IPS DF 4.7 (cell line): ENCODE measurements around the gene LTBP2.
"Not testable (repeated sequence)": the region's sequence is repeated elsewhere in the genome, so short reads cannot be mapped to it uniquely, and the experiment has no call there.

Experiments used
- DNase-seq: peaks from one replicate; pipeline ENCODE4 v3.0.0-alpha.2; 2013; ENCODE audit warnings: low spot score; ENCODE audit errors: extremely low read depth

The LTBP2 gene

GRCh38 chr14:74552623-74553022 is 59.4 kb downstream of the LTBP2 start:
- no peak for DNase-seq

- DNase-seq = no peak
Measured at GRCh38 chr14:74551431-74552371, 60.3 kb downstream of the LTBP2 start.

GRCh38 chr14:74551001-74551400 is 61.0 kb downstream of the LTBP2 start:
- no peak for DNase-seq

- no peak for DNase-seq
Measured at GRCh38 chr14:74550071-74550470, 62.0 kb downstream of the LTBP2 start.

GRCh38 chr14:74549588-74549987 is 62.4 kb downstream of the LTBP2 start:
- no peak for DNase-seq

- DNase-seq = no peak
Measured at GRCh38 chr14:74548881-74549280, 63.2 kb downstream of the LTBP2 start.

- DNase-seq = no peak
Measured at GRCh38 chr14:74547331-74547927, 64.6 kb downstream of the LTBP2 start.

GRCh38 chr14:74546416-74546815 is 65.6 kb downstream of the LTBP2 start:
- no peak for DNase-seq

- DNase-seq = no peak
Measured at GRCh38 chr14:74545386-74545785, 66.7 kb downstream of the LTBP2 start.

- no peak for DNase-seq
Measured at GRCh38 chr14:74543771-74544438, 68.1 kb downstream of the LTBP2 start.

GRCh38 chr14:74542056-74542685 is 69.9 kb downstream of the LTBP2 start:
- DNase-seq = no peak

- DNase-seq = no peak
Measured at GRCh38 chr14:74541225-74541624, 70.8 kb downstream of the LTBP2 start.

- DNase-seq = no peak
Measured at GRCh38 chr14:74539503-74539902, 72.5 kb downstream of the LTBP2 start.

- no peak for DNase-seq
Measured at GRCh38 chr14:74538411-74539391, 73.3 kb downstream of the LTBP2 start.

- not testable (repeated sequence) for DNase-seq
Measured at GRCh38 chr14:74536336-74536735, 75.7 kb downstream of the LTBP2 start.

- DNase-seq = no peak
Measured at GRCh38 chr14:74535756-74536325, 76.2 kb downstream of the LTBP2 start.

GRCh38 chr14:74533576-74533975 is 78.5 kb downstream of the LTBP2 start:
- DNase-seq = no peak

GRCh38 chr14:74532246-74532645 is 79.8 kb downstream of the LTBP2 start:
- no peak for DNase-seq

- peak; percentile 33 for DNase-seq
Measured at GRCh38 chr14:74531467-74531866, 80.6 kb downstream of the LTBP2 start.

GRCh38 chr14:74531006-74531405 is 81.0 kb downstream of the LTBP2 start:
- no peak for DNase-seq
